A673 (cell line): ENCODE results near the gene SLCO2A1. TPM values are rescaled to one million over a fixed set of nuclear protein-coding genes. Genes with fewer than 3 reads are reported as not detected.

ENCODE experiments used
- BruUV-seq: library from RNA; stranded (reverse); fragments of 400-500 nt; replicated peaks from 2 replicates; lab custom pipeline; 2021; lab: Mats Ljungman, UMichigan
- CTCF ChIA-PET: fragments of 300-600 bp; sonication (Branson Sonifier 250); formaldehyde crosslinking; loops from one replicate; lab custom pipeline; 2022; ENCODE audit warnings: antibody characterized with exemption; lab: Charles Lee
- POLR2A ChIA-PET: fragments of 300-600 bp; sonication (Branson Sonifier 250); formaldehyde crosslinking; loops from one replicate; lab custom pipeline; 2022; ENCODE audit warnings: antibody characterized with exemption; ENCODE audit not compliant: low non-redundant PET; lab: Charles Lee
- DNase-seq: peaks from one replicate; pipeline ENCODE4 v3.0.0-alpha.2; 2015; ENCODE audit warnings: low spot score
- H3K27ac ChIP-seq: fragments of 200-600 bp; sonication (generic); 2 replicates; pipeline ENCODE4 v1.5.1; 2016; ENCODE audit warnings: mixed run types, low read depth, mild to moderate bottlenecking, mixed read lengths, antibody characterized with exemption, low read length; ENCODE audit not compliant: poor library complexity, severe bottlenecking
- H3K27me3 ChIP-seq: fragments of 200-600 bp; sonication (generic); replicated peaks from 2 replicates; pipeline ENCODE4 v1.6.1; 2017; ENCODE audit warnings: mixed run types, low read depth, mild to moderate bottlenecking, mixed read lengths, antibody characterized with exemption, low read length; ENCODE audit not compliant: insufficient read depth, poor library complexity
- H3K36me3 ChIP-seq: fragments of 200-600 bp; sonication (generic); 2 replicates; pipeline ENCODE4 v1.6.1; 2016; ENCODE audit warnings: mixed run types, mild to moderate bottlenecking, mixed read lengths, antibody characterized with exemption, low read length; ENCODE audit not compliant: insufficient read depth, poor library complexity, severe bottlenecking
- H3K4me1 ChIP-seq: fragments of 200-600 bp; sonication (generic); 2 replicates; pipeline ENCODE4 v1.6.1; 2017; ENCODE audit warnings: mixed run types, mild to moderate bottlenecking, mixed read lengths, antibody characterized with exemption, low read length; ENCODE audit not compliant: insufficient read depth, poor library complexity, severe bottlenecking
- H3K4me3 ChIP-seq: fragments of 200-600 bp; sonication (generic); 2 replicates; pipeline ENCODE4 v1.5.1; 2016; ENCODE audit warnings: low read depth, mixed run types, mild to moderate bottlenecking, mixed read lengths, low read length; ENCODE audit not compliant: poor library complexity, severe bottlenecking
- H3K9me3 ChIP-seq: fragments of 200-600 bp; sonication (generic); 2 replicates; pipeline ENCODE4 v1.6.1; 2016; ENCODE audit warnings: mixed run types, low read depth, mild to moderate bottlenecking, mixed read lengths, antibody characterized with exemption, low read length; ENCODE audit not compliant: poor library complexity, severe bottlenecking
- CTCF ChIP-seq: fragments of 300-800, 200-600 bp; sonication (generic); conservative IDR thresholded peaks from 2 replicates; pipeline ENCODE4 v1.5.1; 2017; ENCODE audit warnings: low read depth, mild to moderate bottlenecking, antibody characterized with exemption, low read length, moderate library complexity, mixed read lengths
- EZH2 ChIP-seq: fragments of 200-600 bp; sonication (generic); IDR thresholded peaks from 2 replicates; pipeline ENCODE4 v1.6.1; 2017; ENCODE audit warnings: borderline replicate concordance, low read depth, mild to moderate bottlenecking, mixed read lengths, antibody characterized with exemption, low read length; ENCODE audit not compliant: poor library complexity, severe bottlenecking
- intact Hi-C: fragments of 100-400 bp; cut with micrococcal nuclease; formaldehyde crosslinking; loops from one replicate; pipeline ENCODE4 v1.10.0; 2022; ENCODE audit not compliant: unreplicated experiment
- total RNA-seq: library from RNA; stranded (reverse); gene quantifications from 2 replicates; pipeline ENCODE4 v1.2.3, GENCODE V29; 2021

The SLCO2A1 gene
- total RNA-seq, 1 experiment from 2014 or later: not detected

- H3K27me3 ChIP-seq: peaks cover 18% of the 10 kb centered on the region
- BruUV-seq: no TSS peak
- CTCF ChIA-PET: no interaction called here
- H3K4me1 ChIP-seq: no peaks in the 10 kb centered on the region
- H3K27ac ChIP-seq: no peak overlapping the region
- POLR2A ChIA-PET: interaction anchor here (0.6 kb wide), 1 partner anchor 368 kb away, joined by 3 read pairs; no protein-coding TSS in a partner anchor
- intact Hi-C loops: no loop called here
- no peaks in the 10 kb centered on the region for H3K36me3 ChIP-seq
- H3K9me3 ChIP-seq: no peaks in the 10 kb centered on the region
- H3K4me3 ChIP-seq: no peak overlapping the region
- TF ChIP-seq CTCF: no peak
- no peak for TF ChIP-seq EZH2
- no peak for DNase-seq
Measured at GRCh38 chr3:133999891-134000685, 29.6 kb downstream of the SLCO2A1 start.

- no TSS peak for BruUV-seq
- Histone ChIP-seq H3K4me3 (no peak overlapping the region), H3K36me3 (no peaks in the 10 kb centered on the region), H3K27ac (no peak overlapping the region), H3K4me1 (no peaks in the 10 kb centered on the region), H3K27me3 (peaks cover 20% of the 10 kb centered on the region), H3K9me3 (no peaks in the 10 kb centered on the region)
- ChIA-PET POLR2A (no interaction called here), CTCF (no interaction called here)
- intact Hi-C loops: no loop called here
- TF ChIP-seq EZH2 (no peak), CTCF (no peak)
- no peak for DNase-seq
Measured at GRCh38 chr3:133998691-133999241, 31.0 kb downstream of the SLCO2A1 start.

- ChIA-PET CTCF (no interaction called here), POLR2A (no interaction called here)
- H3K4me3 ChIP-seq: no peak overlapping the region
- no peak for TF ChIP-seq CTCF
- no peak for TF ChIP-seq EZH2
- H3K36me3 ChIP-seq: no peaks in the 10 kb centered on the region
- peaks cover 22% of the 10 kb centered on the region for H3K27me3 ChIP-seq
- DNase-seq: no peak
- no peaks in the 10 kb centered on the region for H3K4me1 ChIP-seq
- no TSS peak for BruUV-seq
- no peaks in the 10 kb centered on the region for H3K9me3 ChIP-seq
- H3K27ac ChIP-seq: no peak overlapping the region
- intact Hi-C loops: no loop called here
Measured at GRCh38 chr3:133997871-133998635, 31.7 kb downstream of the SLCO2A1 start.
